GM04503 (cell line): ENCODE measurements around the gene TLX1.

ENCODE experiments used
- DNase-seq: peaks from one replicate; pipeline ENCODE4 v3.0.0-alpha.2; 2012; ENCODE audit warnings: low read depth

The TLX1 gene

GRCh38 chr10:101130984-101131961, at the start of gene TLX1:
TSS of gene TLX1 (plus strand) at chr10:101131300. CDS start at chr10:101131542, 242 bp downstream.
- DNase-seq = no peak

GRCh38 chr10:101085846-101086245, 45.3 kb upstream of the TLX1 start:
- DNase-seq = no peak

- DNase-seq = no peak
These were observed 43.7 kb upstream of the TLX1 start for GRCh38 chr10:101087376-101087775.

- DNase-seq = no peak
These were observed 43.1 kb upstream of the TLX1 start for GRCh38 chr10:101087965-101088364.

- no peak for DNase-seq
These were observed 41.4 kb upstream of the TLX1 start for GRCh38 chr10:101089520-101090299.

GRCh38 chr10:101090597-101090996, 40.5 kb upstream of the TLX1 start:
- no peak for DNase-seq

- no peak for DNase-seq
These were observed 39.4 kb upstream of the TLX1 start for GRCh38 chr10:101091546-101092290.

GRCh38 chr10:101092881-101093354, 38.2 kb upstream of the TLX1 start:
- no peak for DNase-seq

GRCh38 chr10:101094121-101094879, 36.8 kb upstream of the TLX1 start:
- DNase-seq = no peak

- DNase-seq = no peak
These were observed 36.1 kb upstream of the TLX1 start for GRCh38 chr10:101095004-101095403.

- DNase-seq = no peak
These were observed 35.4 kb upstream of the TLX1 start for GRCh38 chr10:101095550-101096213.

- no peak for DNase-seq
These were observed 34.7 kb upstream of the TLX1 start for GRCh38 chr10:101096378-101096777.

GRCh38 chr10:101097881-101098280, 33.2 kb upstream of the TLX1 start:
- no peak for DNase-seq

- no peak for DNase-seq
These were observed 31.2 kb upstream of the TLX1 start for GRCh38 chr10:101099901-101100300.

GRCh38 chr10:101101372-101101881, 29.7 kb upstream of the TLX1 start:
- no peak for DNase-seq

GRCh38 chr10:101103430-101103829, 27.7 kb upstream of the TLX1 start:
- DNase-seq = no peak

- DNase-seq = no peak
These were observed 24.7 kb upstream of the TLX1 start for GRCh38 chr10:101106351-101106750.

- no peak for DNase-seq
These were observed 23.3 kb upstream of the TLX1 start for GRCh38 chr10:101107771-101108170.

- no peak for DNase-seq
These were observed 20.1 kb upstream of the TLX1 start for GRCh38 chr10:101110856-101111523.

- DNase-seq = no peak
These were observed 19.6 kb upstream of the TLX1 start for GRCh38 chr10:101111547-101111946.
